GM21528 (cell line): ENCODE results near the gene MAPK1IP1L.

Experiments used
- ATAC-seq: cut with Tn5 transposase; IDR thresholded peaks from one replicate; pipeline ENCODE4 v1.9.1; 2021; ENCODE audit warnings: mild to moderate bottlenecking, moderate library complexity; ENCODE audit not compliant: unreplicated experiment, low FRiP score

The MAPK1IP1L gene

DNA sequence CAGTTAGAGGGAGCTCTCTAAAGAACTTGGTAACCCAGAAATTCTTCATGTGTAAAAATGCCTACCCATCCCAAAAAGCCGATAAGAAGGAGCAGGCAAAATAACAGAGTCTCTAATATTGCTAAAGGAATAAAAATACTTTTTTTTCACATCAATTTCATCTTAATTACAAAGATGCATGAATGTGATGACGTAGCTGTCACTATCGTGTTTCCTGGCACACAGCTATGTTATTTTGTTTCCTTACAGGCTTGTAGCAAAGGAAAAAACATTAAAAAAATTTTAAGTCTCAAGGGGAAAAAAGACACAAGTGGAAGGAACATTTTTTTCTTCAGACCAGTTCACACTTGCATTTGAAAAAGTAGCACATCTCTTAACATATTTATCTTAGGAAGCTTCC, 67.3 kb downstream of the MAPK1IP1L start:
- no peak for ATAC-seq
